HG02885 (cell line): ENCODE data around the gene STX1B.

Experiments used
- ATAC-seq: cut with Tn5 transposase; IDR thresholded peaks from one replicate; pipeline ENCODE4 v1.9.1; 2021; ENCODE audit warnings: mild to moderate bottlenecking; ENCODE audit not compliant: unreplicated experiment, poor library complexity

The STX1B gene

GRCh38 chr16:30997725-30998711 lies 12.4 kb downstream of the STX1B start:
- ATAC-seq = no peak

- ATAC-seq = peak; percentile 81
These were observed 13.3 kb downstream of the STX1B start for GRCh38 chr16:30996985-30997724.

GRCh38 chr16:30996324-30996984 lies 14.0 kb downstream of the STX1B start:
- peak; percentile 13 for ATAC-seq

- ATAC-seq = no peak
These were observed 14.5 kb downstream of the STX1B start for GRCh38 chr16:30995927-30996323.

GRCh38 chr16:30992931-30993816 lies 17.3 kb downstream of the STX1B start:
- ATAC-seq = no peak

- ATAC-seq = no peak
These were observed 18.1 kb downstream of the STX1B start for GRCh38 chr16:30992276-30992780.

- no peak for ATAC-seq
These were observed 19.4 kb downstream of the STX1B start for GRCh38 chr16:30991052-30991451.

GRCh38 chr16:30990105-30990504 lies 20.3 kb downstream of the STX1B start:
- ATAC-seq = no peak

GRCh38 chr16:30989469-30990047 lies 20.9 kb downstream of the STX1B start:
- ATAC-seq = no peak

- no peak for ATAC-seq
These were observed 22.8 kb downstream of the STX1B start for GRCh38 chr16:30987581-30988190.

- ATAC-seq = no peak
These were observed 24.1 kb downstream of the STX1B start for GRCh38 chr16:30986129-30986991.

GRCh38 chr16:30985401-30986128 lies 24.9 kb downstream of the STX1B start:
- no peak for ATAC-seq

GRCh38 chr16:30984669-30985400 lies 25.6 kb downstream of the STX1B start, which contains the start of gene HSD3B7:
HSD3B7 (plus strand) TSS chr16:30985207; CDS start chr16:30985659, 452 bp downstream.
- ATAC-seq = peak; percentile 62

- no peak for ATAC-seq
These were observed 26.4 kb downstream of the STX1B start for GRCh38 chr16:30983898-30984610.

GRCh38 chr16:30983289-30983889 lies 27.0 kb downstream of the STX1B start:
- no peak for ATAC-seq
